ENCODE data around the gene MAN2A1.

- TF ChIP-seq EZH2 (IDR thresholded peaks at IDR 0.05; ENCODE audit: insufficient read depth, poor library complexity, severe bottlenecking) = no peak
- TF ChIP-seq EZH2phosphoT487 (IDR thresholded peaks at IDR 0.05; ENCODE audit: insufficient read depth, low read depth) = no peak
These were observed 98.9 kb downstream of the MAN2A1 start for GRCh38 chr5:109788596-109788995.
